Neural cell (in vitro differentiated cells): Measurements from ENCODE around the gene TGM5. TPM values are rescaled to one million over a fixed set of nuclear protein-coding genes. Genes with fewer than 3 reads are reported as not detected.

Experiments
- H2AFZ ChIP-seq: fragments of 200-600, 300-800 bp; sonication (generic), shearing (Covaris generic); 2 replicates; pipeline ENCODE4 v1.6.0; 2014; ENCODE audit warnings: low read depth, mild to moderate bottlenecking, antibody characterized with exemption, low read length, moderate library complexity
- H3F3A ChIP-seq: fragments of 200-600 bp; shearing (Covaris generic); 2 replicates; pipeline ENCODE4 v1.6.1; 2016; ENCODE audit warnings: mild to moderate bottlenecking, moderate library complexity, mixed read lengths, antibody characterized with exemption, low read length; ENCODE audit not compliant: insufficient read depth, poor library complexity, severe bottlenecking
- H3K27ac ChIP-seq: fragments of 200-600, 300-800 bp; sonication (generic), shearing (Covaris generic); 2 replicates; pipeline ENCODE4 v1.5.1; 2014; ENCODE audit warnings: mild to moderate bottlenecking, low read length, moderate library complexity
- H3K27me3 ChIP-seq: fragments of 300-800, 200-600 bp; sonication (generic), shearing (Covaris generic); 2 replicates; pipeline ENCODE4 v1.6.0; 2014; ENCODE audit warnings: mild to moderate bottlenecking, low read depth, low read length, moderate library complexity; ENCODE audit not compliant: insufficient read depth
- H3K36me3 ChIP-seq: fragments of 300-800, 200-600 bp; sonication (generic), shearing (Covaris generic); 2 replicates; pipeline ENCODE4 v1.5.1; 2014; ENCODE audit warnings: mild to moderate bottlenecking, antibody characterized with exemption, low read length, moderate library complexity; ENCODE audit not compliant: insufficient read depth
- H3K4me2 ChIP-seq: fragments of 300-800, 200-600 bp; sonication (generic), shearing (Covaris generic); 2 replicates; pipeline ENCODE4 v1.6.0; 2014; ENCODE audit warnings: mild to moderate bottlenecking, low read length
- H3K4me3 ChIP-seq: fragments of 300-800, 200-600 bp; sonication (generic), shearing (Covaris generic); 2 replicates; pipeline ENCODE4 v1.5.1; 2014; ENCODE audit warnings: mild to moderate bottlenecking, low read length, moderate library complexity
- H3K79me2 ChIP-seq: fragments of 200-600 bp; shearing (Covaris generic); replicated peaks from 2 replicates; pipeline ENCODE4 v1.6.0; 2014; ENCODE audit warnings: mild to moderate bottlenecking, low read length, moderate library complexity; ENCODE audit not compliant: insufficient read depth
- H3K9ac ChIP-seq: fragments of 300-800, 200-600 bp; sonication (generic), shearing (Covaris generic); 2 replicates; pipeline ENCODE4 v1.6.1; 2016; ENCODE audit warnings: mild to moderate bottlenecking, low read length, mixed read lengths
- H3K9me2 ChIP-seq: fragments of 200-600 bp; shearing (Covaris generic); 2 replicates; pipeline ENCODE4 v1.6.1; 2016; ENCODE audit warnings: mild to moderate bottlenecking, low read length, mixed read lengths; ENCODE audit not compliant: insufficient read depth
- H3K9me3 ChIP-seq: fragments of 200-600, 300-800 bp; sonication (generic), shearing (Covaris generic); 2 replicates; pipeline ENCODE4 v1.6.1; 2016; ENCODE audit warnings: mild to moderate bottlenecking, mixed run types, low read length, moderate library complexity, mixed read lengths
- H4K20me1 ChIP-seq: fragments of 200-600 bp; shearing (Covaris generic); 2 replicates; pipeline ENCODE4 v1.6.1; 2016; ENCODE audit warnings: mild to moderate bottlenecking, mixed run types; ENCODE audit not compliant: insufficient read depth
- EP300 ChIP-seq: fragments of 450-650 bp; conservative IDR thresholded peaks from 2 replicates; pipeline ENCODE4 v1.6.1; 2014; ENCODE audit warnings: antibody characterized with exemption, mild to moderate bottlenecking, moderate library complexity; ENCODE audit not compliant: poor library complexity, severe bottlenecking
- POLR2AphosphoS5 ChIP-seq: IDR thresholded peaks from 2 replicates; pipeline ENCODE4 v1.6.1; 2012
- RAD21 ChIP-seq: fragments of 450-650 bp; conservative IDR thresholded peaks from 2 replicates; pipeline ENCODE4 v1.6.1; 2014; ENCODE audit warnings: antibody characterized with exemption, mild to moderate bottlenecking, moderate library complexity
- SMC3 ChIP-seq: fragments of 450-650 bp; conservative IDR thresholded peaks from 2 replicates; pipeline ENCODE4 v1.6.1; 2014; ENCODE audit warnings: antibody characterized with exemption, mild to moderate bottlenecking, moderate library complexity; ENCODE audit not compliant: poor library complexity
- TAF1 ChIP-seq: IDR thresholded peaks from 2 replicates; pipeline ENCODE4 v1.6.1; 2012; ENCODE audit warnings: low read depth
- polyA plus RNA-seq: library from polyadenylated mRNA; depleted of rRNA; stranded (reverse); fragments of >200 nt; gene quantifications from 2 replicates; pipeline ENCODE4 v1.2.3, GENCODE V29; 2014
- TF ChIP-seq, protein P1 (sequence below): IDR thresholded peaks from 2 replicates; pipeline ENCODE4 v1.6.1; 2012; ENCODE audit warnings: borderline replicate concordance
- TF ChIP-seq, protein P2 (sequence below): fragments of 450-650 bp; IDR thresholded peaks from 2 replicates; pipeline ENCODE4 v1.5.1; 2014; ENCODE audit warnings: antibody characterized with exemption, mild to moderate bottlenecking, moderate library complexity; ENCODE audit not compliant: poor library complexity, severe bottlenecking

The TGM5 gene
- polyA plus RNA-seq, 1 donor from 2014 or later: not detected

DNA sequence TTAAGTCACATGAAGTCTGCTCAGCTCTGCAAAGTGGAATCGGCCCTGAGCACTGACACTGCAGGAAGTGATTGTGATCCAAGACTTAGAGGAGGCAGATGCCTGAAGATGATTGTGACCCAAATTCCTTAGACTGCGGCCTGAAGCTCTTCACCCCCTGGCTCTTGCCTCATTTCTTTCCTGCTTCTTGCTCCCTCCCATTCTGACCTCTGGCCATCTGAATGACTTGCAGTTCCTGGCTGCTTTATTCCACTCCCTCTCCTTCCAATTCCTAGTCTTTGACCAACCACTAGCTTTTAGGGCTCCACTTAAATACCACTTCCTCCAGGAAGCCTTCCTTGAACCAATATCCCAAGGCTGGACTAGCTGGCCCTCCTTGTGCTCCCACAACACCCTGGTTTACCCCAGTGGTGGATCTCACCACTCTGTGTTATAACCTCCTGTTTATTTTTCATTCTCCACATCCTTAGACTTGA, 36.0 kb downstream of the TGM5 start:
- Histone ChIP-seq H3K79me2 (no peaks in the 10 kb centered on the region), H3K9ac (no peak overlapping the region), H3K4me3 (no peak overlapping the region), H3K9me2 (no peaks in the 10 kb centered on the region), H3K27me3 (no peaks in the 10 kb centered on the region), H4K20me1 (no peaks in the 10 kb centered on the region), H3K4me2 (no peak overlapping the region), H3F3A (no peaks in the 10 kb centered on the region), H3K9me3 (no peaks in the 10 kb centered on the region), H2AFZ (no peak overlapping the region), H3K27ac (no peak overlapping the region), H3K36me3 (no peaks in the 10 kb centered on the region)
- TF ChIP-seq RAD21 (no peak), POLR2AphosphoS5 (no peak), SMC3 (no peak), TAF1 (no peak), EP300 (no peak)
- TF ChIP-seq, protein P1, sequence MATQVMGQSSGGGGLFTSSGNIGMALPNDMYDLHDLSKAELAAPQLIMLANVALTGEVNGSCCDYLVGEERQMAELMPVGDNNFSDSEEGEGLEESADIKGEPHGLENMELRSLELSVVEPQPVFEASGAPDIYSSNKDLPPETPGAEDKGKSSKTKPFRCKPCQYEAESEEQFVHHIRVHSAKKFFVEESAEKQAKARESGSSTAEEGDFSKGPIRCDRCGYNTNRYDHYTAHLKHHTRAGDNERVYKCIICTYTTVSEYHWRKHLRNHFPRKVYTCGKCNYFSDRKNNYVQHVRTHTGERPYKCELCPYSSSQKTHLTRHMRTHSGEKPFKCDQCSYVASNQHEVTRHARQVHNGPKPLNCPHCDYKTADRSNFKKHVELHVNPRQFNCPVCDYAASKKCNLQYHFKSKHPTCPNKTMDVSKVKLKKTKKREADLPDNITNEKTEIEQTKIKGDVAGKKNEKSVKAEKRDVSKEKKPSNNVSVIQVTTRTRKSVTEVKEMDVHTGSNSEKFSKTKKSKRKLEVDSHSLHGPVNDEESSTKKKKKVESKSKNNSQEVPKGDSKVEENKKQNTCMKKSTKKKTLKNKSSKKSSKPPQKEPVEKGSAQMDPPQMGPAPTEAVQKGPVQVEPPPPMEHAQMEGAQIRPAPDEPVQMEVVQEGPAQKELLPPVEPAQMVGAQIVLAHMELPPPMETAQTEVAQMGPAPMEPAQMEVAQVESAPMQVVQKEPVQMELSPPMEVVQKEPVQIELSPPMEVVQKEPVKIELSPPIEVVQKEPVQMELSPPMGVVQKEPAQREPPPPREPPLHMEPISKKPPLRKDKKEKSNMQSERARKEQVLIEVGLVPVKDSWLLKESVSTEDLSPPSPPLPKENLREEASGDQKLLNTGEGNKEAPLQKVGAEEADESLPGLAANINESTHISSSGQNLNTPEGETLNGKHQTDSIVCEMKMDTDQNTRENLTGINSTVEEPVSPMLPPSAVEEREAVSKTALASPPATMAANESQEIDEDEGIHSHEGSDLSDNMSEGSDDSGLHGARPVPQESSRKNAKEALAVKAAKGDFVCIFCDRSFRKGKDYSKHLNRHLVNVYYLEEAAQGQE: no peak
- TF ChIP-seq, protein P2, sequence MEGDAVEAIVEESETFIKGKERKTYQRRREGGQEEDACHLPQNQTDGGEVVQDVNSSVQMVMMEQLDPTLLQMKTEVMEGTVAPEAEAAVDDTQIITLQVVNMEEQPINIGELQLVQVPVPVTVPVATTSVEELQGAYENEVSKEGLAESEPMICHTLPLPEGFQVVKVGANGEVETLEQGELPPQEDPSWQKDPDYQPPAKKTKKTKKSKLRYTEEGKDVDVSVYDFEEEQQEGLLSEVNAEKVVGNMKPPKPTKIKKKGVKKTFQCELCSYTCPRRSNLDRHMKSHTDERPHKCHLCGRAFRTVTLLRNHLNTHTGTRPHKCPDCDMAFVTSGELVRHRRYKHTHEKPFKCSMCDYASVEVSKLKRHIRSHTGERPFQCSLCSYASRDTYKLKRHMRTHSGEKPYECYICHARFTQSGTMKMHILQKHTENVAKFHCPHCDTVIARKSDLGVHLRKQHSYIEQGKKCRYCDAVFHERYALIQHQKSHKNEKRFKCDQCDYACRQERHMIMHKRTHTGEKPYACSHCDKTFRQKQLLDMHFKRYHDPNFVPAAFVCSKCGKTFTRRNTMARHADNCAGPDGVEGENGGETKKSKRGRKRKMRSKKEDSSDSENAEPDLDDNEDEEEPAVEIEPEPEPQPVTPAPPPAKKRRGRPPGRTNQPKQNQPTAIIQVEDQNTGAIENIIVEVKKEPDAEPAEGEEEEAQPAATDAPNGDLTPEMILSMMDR: no peak

DNA sequence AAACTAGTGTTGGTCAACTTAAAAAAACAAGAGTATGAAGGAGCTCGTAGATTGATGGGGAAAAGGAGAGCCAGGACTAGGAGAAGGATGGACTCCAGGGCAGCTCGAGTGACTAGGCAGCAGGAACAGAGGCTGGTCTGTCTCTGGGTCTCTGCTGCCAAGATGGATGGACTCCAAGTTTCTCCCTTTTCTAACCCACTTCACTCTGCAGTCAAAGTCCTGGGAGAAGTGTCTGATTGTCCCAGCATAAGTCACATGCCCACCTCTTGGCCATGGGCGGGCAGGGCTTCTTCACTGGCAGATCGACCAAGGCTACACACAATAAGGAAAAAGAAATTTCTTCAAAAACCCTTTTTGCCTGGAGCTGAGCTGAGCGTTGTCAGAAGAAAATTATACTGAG, 36.8 kb downstream of the TGM5 start:
- no peak overlapping the region for H3K9ac ChIP-seq
- H3F3A ChIP-seq: no peaks in the 10 kb centered on the region
- no peaks in the 10 kb centered on the region for H3K79me2 ChIP-seq
- H3K27me3 ChIP-seq: no peaks in the 10 kb centered on the region
- no peak overlapping the region for H2AFZ ChIP-seq
- H3K4me3 ChIP-seq: no peak overlapping the region
- no peaks in the 10 kb centered on the region for H3K36me3 ChIP-seq
- no peaks in the 10 kb centered on the region for H3K9me2 ChIP-seq
- no peaks in the 10 kb centered on the region for H3K9me3 ChIP-seq
- H3K4me2 ChIP-seq: no peak overlapping the region
- TF ChIP-seq SMC3 (no peak), RAD21 (no peak)
- TF ChIP-seq, protein P2: no peak
- H4K20me1 ChIP-seq: no peaks in the 10 kb centered on the region
- no peak overlapping the region for H3K27ac ChIP-seq
